KBM-7 (cell line): ENCODE measurements around the gene SLC25A21.

Experiments used
- DNase-seq: peaks from one replicate; pipeline ENCODE4 v3.0.0-alpha.2; 2015
- in situ Hi-C: fragments of 300-500 bp; cut with MboI; formaldehyde crosslinking; loops from 2 replicates; pipeline ENCODE4 v1.14.3; 2020; ENCODE audit warnings: low sequenced_read_pairs, low pct_unique_long_range_greater_than_20kb, mixed read lengths

The SLC25A21 gene

DNA sequence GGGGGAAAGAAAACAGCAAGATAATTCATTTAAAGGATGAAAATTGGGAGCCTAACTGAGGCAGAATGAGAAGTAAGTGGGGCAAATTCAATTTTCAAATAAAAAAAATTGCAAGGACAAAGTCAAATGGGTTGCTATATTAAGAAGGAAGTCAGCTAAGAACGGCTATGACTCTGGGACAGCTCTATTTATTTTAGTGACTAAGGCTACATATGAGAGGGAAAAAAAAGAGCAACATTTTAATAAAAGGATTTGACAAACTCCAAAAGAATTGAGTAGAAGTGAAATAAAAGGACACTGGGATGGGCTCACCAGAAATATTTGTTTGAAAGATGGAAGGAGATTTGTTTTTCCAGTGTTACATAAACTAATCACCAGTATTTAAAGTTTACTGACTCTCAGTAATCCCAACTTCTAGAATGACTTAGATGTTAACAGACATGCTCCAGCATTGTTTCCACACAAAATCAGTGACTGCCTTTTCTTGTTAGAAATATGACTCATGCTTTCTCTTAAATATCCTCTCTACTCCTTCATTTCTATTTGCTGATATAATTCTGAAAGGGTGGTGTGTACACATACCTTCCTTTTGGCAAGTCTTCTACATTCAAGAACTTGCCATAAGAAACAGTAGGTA lies 198.5 kb downstream of the SLC25A21 start:
- in situ Hi-C loops, result no loop called here
- no peak for DNase-seq

DNA sequence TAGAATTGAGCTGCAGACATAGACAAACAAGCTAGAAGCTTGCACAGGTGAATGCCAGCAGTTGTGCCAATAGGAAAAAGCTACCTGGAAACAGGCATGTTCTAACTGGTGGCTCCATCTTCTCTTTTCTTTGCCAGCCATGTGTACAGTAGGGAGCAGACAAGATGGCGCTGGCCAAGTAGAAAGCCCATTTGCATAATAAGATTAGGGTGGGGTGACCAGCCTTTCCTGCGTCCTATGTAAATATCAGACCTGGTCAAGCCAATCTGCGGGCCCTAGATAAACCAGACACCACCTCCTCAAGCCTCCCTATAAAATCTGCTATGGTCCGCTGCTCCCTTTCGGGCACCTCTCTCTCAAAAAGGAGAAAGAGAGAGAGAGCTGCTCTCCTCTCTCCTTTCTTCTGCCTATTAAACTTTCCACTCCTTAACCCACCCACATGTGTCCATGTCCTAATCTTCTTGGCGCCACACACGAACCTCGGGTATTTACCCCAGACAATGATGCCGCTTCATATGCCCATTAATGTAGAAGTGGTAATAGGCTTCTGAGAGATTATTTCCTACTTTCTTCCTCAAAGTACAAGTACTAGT lies 201.0 kb downstream of the SLC25A21 start:
- in situ Hi-C loops, result no loop called here
- DNase-seq, result no peak

DNA sequence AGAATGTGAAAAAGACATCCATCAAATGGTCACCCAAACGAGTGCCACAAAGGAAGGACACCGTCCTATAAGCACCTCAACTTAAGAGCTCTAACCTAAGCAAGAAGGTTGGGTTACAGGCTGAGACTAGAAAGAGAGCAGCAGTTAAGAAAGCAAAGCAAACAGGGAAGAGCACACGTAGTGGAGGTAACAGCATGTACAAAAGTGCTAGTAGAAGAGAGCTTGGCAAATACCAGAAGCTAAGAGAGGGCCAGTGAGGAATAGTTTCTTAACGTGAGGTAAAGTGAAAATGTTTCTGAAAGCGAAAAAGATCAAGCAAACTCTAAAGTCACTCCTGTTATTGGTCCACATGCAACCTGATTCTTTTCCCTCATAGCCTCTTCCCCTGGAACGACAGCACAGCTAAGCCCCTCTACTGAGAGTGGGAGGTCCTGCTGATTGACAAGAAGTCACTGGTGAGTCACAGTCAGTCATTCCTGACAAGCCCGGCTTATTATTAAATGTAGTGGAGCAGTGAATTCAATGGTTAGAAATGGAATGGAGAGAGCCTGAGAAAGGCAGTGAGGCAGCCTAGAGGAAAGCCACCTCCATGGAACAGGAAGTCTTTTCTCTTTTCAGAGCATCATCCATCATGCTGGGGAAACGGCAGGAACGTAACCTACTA lies 204.4 kb downstream of the SLC25A21 start:
- in situ Hi-C loops, result no loop called here
- DNase-seq, result no peak

DNA sequence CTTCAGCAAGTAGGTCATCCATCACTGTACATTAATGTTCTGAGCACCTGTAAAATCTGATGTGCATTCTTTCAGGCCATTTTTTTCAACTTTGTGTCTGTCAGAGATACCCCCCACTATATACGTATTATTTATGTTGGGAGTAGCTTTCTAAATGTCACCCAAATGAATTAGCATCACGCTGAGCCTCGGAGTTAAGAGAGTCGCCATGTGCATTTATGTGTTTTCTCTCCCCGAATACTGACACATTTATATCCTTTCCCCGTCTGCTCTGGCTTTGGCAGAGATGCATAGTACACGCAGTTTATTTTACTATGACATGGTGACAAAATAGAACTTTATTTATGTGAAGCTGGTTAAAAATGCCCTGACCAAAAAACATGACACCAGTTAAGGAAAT lies 216.4 kb downstream of the SLC25A21 start:
- in situ Hi-C loops, result no loop called here
- DNase-seq, result no peak

DNA sequence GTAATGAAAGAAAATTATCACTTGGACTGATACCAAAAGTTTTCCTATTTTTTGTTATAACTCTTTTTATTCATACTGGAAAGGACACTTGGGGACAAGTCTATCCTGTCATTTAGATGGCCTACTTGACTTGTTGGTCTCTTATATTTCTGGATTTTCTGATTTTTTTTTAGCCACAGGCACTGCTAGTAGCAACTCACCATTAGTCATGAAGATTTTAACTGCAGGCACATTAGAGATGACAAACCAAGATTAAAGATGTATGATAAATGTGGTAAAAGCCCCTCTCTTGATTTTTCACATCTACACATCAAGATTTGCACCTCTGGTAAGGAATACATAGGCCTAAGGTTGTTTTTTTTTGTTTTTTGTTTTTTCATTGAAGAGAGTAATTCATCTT lies 217.0 kb downstream of the SLC25A21 start:
- DNase-seq, result no peak
- in situ Hi-C loops, result no loop called here

DNA sequence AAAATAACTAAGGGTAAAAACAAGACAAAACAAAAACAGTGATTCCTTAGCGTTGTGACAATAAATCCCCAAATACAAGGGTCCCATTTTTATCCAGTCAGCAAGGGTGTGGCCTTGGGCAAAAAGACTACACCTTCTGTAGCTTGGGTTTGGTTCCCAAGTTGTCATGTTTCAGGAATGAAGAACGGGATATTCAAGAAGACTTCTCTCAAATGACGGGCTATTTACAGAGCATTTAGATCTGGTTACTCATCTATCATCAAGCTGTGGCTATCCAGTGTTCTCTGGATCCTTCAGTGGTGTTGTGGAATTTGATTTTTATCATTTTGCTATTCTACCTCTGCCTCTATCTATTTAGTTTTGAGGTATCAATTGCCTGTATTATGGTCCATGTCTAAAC lies 219.7 kb downstream of the SLC25A21 start:
- DNase-seq, result no peak

DNA sequence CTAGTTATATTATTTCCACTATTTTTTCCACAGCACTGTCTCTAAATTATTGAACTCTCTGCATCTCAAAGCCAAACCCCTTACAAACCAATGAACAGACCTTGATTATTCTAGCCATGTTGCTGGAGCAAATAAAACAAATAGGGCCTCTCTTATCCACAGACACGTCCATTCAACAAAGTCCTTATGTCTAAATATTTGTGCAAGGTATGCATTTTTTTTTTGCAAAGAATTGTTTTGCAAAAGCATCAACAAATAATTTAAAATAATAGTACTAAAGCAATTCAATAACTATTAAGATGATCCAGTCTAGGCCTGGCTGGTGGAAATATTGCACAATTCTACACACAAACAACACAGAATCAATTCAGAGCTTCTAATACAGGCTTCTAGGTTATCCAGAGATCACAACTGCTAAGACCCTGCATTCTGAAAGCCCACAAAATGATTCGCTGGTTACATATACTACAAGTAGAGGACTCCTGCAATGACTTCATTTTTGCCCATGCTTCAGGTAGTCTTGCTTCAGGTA lies 221.0 kb downstream of the SLC25A21 start:
- no peak for DNase-seq
- in situ Hi-C loops, result no loop called here

More for the DNA sequence above, 219.7 kb downstream of the SLC25A21 start:
- in situ Hi-C loops, result no loop called here

DNA sequence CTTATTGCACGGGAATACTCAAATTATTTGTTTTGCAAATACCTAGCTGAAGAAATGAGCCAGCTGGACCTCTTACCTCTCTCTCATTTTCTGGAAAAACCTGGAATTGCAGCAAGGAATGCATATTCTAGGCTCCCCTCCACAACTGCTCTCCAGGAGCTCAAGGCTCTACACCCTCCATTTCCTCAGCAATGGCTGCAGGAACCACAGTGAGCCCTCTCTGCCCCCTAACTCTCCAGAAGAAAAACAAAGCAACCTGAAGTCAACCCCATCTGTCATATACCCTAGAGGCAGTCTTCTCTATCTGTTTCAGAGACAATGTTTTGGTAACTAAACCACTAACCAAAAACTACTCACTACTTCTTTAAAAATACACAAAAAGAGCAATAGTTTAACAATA lies 221.6 kb downstream of the SLC25A21 start:
- DNase-seq, result no peak

DNA sequence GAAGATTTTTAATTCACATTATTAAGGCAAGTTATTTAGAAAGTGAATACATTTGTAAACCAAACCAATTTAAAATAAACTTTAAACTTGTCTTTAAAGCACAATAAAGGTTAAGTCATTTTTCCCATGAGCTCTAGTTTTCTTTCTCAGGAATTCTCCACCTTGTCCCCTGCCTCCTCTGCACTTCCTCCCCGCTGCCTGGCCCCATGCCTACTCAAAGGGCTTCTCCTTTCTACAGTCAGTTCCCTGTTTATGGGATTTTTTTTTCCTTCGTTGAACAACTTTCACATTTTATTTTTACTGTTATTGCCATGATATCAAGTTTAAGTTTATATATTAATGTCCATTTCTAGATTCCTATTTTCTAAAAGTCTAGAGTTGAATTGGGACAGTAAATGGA lies 223.0 kb downstream of the SLC25A21 start:
- peak; percentile 23 for DNase-seq
- in situ Hi-C loops, result no loop called here

More for the DNA sequence above, 221.6 kb downstream of the SLC25A21 start:
- in situ Hi-C loops, result no loop called here

DNA sequence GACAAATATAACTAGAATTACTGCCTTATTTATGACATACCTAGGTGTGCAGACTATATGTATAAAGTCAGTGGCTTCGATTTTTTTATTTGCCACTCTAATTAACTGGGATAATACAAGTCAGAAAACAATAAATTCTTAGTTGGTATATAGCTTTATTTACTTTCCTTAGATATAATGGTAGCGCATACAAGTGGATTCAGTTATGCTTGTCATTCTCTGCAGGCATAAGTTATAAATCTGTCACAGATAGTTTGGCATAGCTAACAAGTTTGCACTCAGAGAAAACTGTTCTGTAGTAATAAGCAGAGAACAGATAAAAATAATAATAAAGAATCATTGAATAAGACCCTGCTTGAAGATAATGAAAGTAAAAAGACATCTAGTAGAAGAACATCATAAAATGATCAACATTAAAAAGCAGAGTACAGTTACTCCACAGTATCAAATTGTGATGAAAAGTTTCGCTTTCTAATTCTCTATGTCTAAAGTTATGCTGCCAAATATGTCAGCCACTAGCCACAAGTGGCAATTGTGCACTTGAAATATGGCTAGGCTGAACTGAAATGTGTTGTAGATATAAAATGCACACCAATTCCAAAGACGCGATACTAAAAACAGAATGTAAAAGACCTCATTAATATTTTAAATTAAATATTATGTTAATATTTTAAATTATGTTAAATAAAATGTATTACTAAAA lies 224.1 kb downstream of the SLC25A21 start:
- DNase-seq, result no peak
- in situ Hi-C loops, result no loop called here

DNA sequence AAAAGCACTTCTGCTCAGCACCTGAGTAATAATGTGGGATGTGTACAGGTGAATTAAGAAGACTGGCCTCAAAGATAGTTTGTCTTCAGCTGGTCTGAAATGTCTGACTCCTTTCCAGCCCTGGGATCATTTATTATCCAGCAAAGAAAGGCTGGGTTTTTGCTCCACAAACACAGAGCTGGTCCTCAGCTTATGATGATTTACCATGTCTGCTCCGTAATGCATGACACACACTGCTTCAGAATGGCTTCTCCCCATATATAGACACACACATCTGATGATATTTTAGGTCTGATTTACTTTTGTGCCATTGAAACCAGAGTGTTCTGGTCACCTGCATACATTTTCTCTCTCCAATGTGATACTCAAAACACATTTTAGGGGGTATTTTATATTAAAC lies 225.0 kb downstream of the SLC25A21 start:
- in situ Hi-C loops, result no loop called here
- DNase-seq, result no peak

DNA sequence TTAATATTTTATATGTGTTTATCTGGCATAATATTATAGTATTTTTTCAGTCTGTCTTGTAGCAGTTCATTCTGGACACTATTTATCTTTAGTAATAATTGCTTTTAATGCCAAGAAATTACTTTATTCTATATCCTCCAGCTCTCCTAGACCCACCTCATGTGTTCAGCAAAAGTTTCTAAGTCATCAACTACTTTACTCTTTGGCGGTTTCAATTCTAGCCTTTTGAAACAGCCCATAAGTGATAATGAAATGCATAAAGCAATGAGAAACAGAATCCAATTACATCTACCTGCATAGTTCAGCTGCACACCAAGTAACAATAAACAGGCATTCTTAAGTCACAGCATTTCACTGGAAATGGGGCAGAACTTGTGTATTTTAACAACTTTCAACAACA lies 225.5 kb downstream of the SLC25A21 start:
- in situ Hi-C loops, result no loop called here
- DNase-seq, result no peak

DNA sequence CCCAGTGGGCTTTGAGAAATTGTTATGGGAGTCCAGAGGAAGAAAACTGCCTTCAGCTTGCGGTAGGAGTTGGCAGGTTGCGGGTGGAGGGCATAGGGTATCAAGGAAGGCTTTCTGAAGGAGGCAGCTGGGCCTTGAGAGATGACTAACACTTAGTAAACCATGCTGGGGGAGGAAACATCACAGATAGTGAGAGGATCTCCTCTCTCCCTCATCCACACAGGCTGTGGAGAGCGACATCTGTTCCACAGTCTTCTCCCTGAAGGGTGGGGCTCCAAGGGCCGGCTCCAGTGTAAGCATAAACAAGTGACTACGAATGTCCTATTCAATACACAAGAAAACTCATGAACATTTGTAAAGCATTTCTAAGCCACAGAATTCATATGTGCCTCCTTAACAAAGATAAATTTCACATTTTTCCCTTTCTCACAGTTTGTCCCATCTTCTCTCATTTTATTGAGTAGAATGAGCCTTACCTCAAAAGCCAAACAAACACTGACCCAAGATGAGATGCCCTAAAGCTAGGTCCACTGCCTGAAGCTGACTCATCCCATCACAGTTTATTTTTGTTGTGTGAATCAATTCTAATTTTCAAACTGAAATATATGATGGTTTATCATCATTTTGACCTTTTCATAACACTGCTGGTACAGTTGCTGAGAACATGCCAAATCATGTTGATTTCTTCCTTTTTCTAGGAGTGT lies 227.9 kb downstream of the SLC25A21 start:
- in situ Hi-C loops, result no loop called here
- DNase-seq, result no peak

DNA sequence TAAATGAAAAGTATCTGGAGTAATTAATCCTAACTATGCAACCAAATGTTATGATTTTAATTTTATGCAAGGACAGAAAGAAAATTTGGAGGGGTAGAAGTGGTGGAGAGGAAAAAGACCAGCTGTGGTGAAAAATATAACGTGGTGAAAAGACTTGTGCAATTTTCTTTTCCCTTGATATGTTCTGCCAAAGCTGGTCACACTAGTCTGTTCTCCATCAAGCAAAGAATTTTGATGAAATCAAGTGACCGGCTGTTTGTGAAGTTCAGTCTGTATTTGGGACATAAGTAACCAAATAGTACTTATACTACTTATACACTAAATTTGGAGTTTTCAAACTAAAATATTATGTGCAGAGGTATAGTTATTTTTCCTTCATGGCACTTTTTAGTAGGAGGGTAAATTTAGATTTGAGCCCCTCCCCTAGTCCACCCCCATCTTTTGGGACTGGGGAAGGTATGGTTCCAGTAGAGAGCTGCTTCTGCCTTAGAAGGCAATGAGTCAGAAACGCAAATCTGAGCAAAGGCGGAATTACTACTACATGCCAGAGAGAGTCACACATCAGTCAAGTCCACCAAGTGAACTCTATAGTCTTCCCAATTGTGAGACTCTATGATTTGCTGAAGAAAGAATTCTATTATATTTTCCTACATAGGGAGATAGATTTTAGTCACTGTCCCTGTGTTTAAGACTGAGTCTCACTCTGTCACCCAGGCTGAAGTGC lies 229.7 kb downstream of the SLC25A21 start:
- in situ Hi-C loops, result no loop called here
- DNase-seq, result no peak

DNA sequence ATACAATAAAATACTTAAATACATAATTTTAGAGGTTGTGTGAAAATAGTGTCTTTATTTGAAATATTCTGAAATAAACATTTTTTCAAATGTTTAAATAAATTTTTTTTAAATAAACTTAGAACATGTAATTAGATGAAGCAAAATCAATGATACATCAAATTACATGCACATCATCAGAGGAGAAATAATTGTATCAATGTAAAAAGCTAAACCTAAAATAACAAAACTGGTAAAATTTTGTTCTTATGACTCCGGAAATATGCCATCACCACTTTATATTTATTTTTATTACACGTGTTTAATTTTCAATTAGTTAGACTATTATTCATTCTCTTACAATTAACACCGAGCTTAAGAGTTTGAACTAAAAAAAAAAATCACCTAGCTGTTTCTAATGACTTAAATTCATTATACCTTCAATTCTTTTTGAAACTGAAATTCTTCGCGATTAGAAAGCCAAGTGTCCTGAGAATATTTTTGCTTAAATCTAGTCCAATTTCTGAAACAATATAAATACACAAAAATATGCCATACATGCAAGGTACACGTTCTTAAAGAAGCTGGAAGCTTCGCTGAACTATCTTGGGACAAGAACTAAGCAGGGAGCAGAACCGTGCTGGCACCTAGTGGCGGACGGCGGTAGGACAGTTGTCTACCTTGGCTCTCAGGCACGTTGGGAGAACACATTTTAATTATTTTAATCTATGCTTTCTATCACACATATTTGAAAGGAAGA lies 230.5 kb downstream of the SLC25A21 start:
- in situ Hi-C loops, result no loop called here
- DNase-seq, result peak; percentile 75

DNA sequence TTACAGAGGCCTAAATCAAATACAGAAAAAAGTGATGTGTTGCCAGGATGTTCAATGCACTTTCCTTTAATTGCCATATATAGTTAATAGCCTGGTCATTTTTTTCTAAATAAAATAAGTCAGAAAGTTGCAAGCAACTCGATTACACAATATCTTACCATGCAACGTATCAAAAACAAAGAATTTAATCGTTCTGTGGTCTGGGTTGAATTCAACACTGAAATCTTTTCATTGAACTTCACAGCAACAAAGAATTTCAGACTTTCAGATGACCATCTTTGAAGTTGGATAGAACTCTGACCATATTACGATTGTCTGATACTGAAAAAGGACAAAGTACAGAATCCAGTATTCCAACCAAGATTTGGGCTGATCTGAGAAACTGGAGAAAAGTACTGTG lies 231.9 kb downstream of the SLC25A21 start:
- in situ Hi-C loops, result no loop called here
- DNase-seq, result no peak

DNA sequence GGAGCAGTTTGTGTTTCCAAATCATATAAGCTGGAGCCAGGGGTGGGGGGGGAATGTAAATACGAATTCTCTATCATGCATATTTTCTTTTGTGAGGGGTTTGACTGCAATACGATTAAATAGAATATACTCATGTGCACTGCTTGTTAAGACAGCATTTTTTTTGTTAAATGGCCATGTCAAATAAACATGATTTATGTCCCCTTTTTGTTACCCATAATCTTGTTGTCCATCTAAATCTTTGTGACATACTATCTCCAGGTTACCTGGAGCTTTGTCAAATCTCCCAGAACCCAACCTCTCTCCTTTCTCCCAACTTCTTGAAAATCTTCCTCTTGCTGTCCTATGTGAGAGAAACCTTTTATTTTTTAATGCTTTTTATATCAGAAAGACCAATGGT lies 233.1 kb downstream of the SLC25A21 start:
- no peak for DNase-seq
- in situ Hi-C loops, result no loop called here

DNA sequence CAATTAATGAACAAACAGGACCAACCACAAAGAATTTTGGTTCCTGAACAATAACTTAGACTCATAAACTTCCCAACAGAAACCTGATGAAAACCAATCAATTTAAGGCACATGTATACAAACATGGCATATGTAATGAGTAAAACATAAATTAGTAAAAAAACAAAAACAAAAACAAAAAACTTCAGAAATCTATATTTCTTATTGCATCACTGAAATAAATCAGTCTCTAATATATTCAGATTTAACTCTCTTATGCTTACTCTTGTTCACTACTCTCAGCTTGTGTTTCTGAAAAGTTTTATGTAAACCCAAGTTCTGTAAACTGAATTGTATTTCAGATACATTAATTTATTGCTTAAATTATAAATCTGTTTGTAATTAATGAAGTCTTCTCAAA lies 233.7 kb downstream of the SLC25A21 start:
- in situ Hi-C loops, result no loop called here
- DNase-seq, result no peak
